Left colon (tissue), 2 donors: ENCODE data around the gene ENOX1. TPM values are rescaled to one million over a fixed set of nuclear protein-coding genes. Genes with fewer than 3 reads are reported as not detected.

ENCODE experiments used
- ATAC-seq: fragments of 200-7000 bp; cut with Tn5 transposase; one replicate; pipeline ENCODE4 v1.9.1; 2020; ENCODE audit warnings: mild to moderate bottlenecking, moderate library complexity
- DNase-seq, 2 donors: peaks; one replicate each; pipeline ENCODE4 v3.0.0-alpha.2; 2020
- intact Hi-C, 2 donors: fragments of 100-400 bp; cut with DNase I in 1 of 2; cut with micrococcal nuclease in 1 of 2; formaldehyde crosslinking; loops; one replicate each; pipeline versions ENCODE4 v1.11.2 to v1.14.0; 2022; cut with DNase I, micrococcal nuclease
- total RNA-seq, 2 donors: library from RNA; stranded (reverse); fragmentation: NEBNext Ultra II Directional; extraction: Animal tissue kit (Norgen Biotek cat#: 25700); gene quantifications; one replicate each; pipeline ENCODE4 v1.2.1, GENCODE V29; 2021
- donor health status: DM: no; HTN: no; CAD: no.
- donor health status: DM: yes; HTN: yes; CAD: no.

Gene ENOX1
- total RNA-seq, 2 donors from 2014 or later: 0.09 to 0.87 TPM

DNA sequence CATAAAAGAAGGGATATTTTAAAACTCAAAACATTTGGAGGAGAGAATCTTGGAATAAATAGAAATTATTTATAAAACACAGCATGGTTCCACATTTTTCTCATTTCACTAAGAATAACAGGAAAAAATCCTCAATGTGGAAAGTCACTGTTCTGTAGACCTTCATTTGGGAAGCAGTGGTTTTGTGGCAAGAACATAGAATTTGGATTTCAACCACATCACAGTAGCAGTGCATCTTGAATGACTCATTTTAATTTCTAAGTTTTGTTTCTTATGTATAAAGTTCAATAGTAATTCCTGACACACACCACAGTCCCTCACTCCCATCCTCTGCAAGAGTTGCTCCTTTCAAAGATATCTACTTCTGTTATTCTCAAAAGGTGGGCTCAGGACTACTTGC lies 264.0 kb downstream of the ENOX1 start:
- DNase-seq: no peak
- no peak for ATAC-seq
- intact Hi-C loops: no loop called here

DNA sequence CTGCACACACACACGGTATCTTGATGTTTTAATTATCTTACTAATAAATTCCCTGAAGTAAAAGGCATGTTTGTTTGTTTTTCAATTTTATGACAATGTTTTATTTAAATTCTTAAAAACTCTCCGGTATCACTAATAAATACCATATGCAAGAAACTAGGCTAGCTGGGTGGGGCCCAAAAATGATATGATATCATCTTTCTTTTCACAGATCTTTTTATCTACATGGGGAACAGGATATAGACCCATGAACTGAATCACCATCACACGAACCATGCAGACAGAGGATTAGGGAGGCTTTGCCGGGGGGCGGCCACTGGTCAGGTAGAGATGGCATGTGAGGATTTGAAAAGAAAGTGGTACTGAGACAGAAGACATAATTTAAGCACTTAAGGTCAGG lies 266.4 kb downstream of the ENOX1 start:
- intact Hi-C loops: no loop called here
- DNase-seq (no peak), ATAC-seq (no peak)

DNA sequence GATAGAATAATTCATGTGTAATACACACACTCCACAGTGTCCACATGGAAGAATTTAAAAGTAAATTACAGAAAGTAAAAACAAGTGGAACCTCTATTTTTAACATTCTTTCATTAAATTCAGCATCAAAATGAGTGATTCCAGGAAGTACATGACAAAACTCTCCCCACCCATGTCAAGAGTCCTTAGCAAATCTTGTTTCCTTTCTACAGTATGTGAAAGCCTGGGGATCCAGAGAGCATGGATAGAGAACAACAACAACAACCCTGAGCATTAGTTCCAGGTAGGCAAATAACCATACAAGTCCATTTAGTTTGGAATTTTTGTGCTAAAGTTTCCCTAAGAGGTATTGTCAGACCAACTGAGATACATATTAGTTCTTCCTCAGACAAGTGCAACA lies 267.9 kb downstream of the ENOX1 start:
- no peak for ATAC-seq
- intact Hi-C loops: no loop called here

DNA sequence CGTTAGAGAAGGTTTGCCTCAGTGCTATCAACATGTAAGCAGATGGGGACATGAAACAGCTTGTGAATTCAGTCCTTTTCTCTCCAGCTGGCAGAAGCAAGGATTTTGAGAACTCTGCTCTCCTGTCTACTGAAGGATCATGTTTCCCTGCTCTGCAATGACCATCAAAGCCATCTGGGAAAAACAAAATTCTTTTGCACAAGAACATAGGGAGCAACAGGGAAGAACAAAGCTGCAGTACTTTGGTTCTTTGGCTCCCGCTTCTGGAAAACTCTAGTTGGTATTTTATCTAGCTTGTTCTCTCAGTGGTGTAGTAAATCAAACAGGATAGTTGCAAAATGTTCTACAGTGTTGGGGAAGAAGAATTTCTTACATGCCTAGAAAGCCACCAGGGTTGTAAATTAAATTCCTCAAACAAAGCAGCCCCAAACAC lies 270.4 kb downstream of the ENOX1 start:
- no peak for ATAC-seq
- no peak for DNase-seq
- intact Hi-C loops: no loop called here

More for the DNA sequence above, 267.9 kb downstream of the ENOX1 start:
- no peak for DNase-seq

DNA sequence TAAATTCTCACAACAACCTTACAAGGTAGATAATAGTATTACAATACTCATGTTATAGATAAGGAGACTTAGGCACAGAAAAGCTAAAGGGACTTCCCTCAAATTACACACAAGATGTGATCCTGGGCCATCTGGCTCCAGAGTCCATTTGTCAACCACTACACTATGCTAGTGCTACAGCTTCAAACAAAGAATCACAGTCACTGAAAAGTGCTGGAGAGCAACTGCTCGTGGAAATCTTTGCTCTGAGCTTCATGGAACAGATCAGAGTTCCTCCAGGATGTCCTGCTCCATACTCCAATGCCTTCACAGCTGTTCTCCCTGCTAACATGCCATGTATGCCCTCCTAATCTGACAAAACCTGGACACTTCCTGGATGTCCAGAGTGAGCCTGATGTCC lies 271.2 kb downstream of the ENOX1 start:
- ATAC-seq (no peak), DNase-seq (no peak)
- intact Hi-C loops: no loop called here

DNA sequence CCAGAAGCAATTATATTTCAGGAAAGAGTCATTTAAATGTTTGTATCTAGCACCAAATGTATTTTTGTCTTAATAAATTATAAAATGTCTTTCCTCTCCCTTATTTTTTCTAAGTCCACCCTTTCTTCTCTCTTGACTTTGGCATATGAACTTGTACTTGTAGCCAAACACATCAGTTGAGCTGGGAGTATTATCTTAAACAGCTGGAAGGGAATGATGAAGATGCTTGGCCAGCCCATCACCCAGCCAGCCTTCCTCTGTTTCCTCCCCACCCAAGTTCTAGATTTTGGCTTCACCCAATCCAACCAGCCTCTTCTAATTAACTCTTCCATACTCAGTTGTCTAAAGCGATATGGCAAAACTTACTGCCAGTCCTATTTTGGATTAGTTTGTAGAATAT lies 272.5 kb downstream of the ENOX1 start:
- no peak for DNase-seq
- no peak for ATAC-seq
- intact Hi-C loops: no loop called here

DNA sequence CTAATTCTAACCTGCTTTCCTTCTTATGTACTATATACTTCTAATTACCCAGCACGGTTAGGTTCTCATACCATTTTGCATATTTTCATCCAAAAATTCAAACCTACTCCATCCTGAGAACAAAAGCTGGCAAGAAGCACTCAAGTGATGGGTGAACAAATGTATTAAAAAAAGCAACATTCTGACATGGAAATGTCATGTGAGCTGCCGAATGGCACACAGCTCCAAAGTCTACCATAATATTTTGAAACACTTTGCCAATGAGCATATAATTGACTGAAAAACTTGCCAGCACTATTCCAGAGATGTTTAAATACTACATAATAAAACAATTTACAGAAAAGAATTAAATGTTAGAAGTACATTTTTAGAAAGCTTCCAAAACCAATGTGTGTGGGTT lies 274.6 kb downstream of the ENOX1 start:
- intact Hi-C loops: no loop called here
- DNase-seq: no peak
- no peak for ATAC-seq

DNA sequence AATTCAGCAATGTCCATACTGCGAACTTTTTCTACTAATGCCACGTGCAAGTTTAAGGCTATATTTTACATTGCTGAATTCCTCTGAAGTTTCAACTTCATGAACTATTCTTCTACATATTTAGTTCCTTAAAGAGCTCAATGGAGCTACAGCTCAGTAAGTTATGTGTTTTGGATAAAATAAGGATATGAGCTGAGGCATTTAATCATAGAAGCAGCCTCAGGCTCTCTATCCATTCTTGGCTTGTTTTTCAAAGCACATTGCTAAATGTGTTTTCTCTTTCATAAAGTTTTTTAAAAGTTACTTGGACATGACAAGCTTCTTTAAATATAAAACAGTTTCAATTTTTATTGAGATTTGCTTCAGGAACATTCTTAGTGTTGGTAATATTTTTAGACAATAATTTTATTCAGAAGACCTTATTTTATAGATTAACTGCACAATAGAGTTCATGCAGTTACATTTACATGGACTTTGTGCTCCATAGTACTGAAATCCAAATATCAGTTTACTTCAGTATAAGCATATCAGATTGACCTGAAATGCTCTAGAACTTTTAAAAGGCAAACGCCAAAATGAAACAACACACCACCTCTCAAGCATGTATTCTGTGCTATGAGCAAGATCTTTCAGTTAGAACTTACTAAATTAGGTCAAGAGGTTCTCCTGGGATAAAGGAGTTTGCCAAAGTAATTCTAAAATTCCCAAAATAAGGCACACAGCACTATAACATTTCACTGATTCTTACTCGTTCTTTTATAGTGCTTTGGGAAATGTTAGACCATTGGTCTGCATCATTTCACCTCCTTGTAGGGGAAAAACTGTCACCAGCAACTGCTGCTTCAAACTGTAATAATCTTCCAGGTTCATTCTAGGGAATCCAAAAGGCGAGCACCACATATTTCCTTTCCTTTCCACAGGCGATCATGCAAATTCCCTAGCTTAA lies 275.5 kb downstream of the ENOX1 start:
- ATAC-seq (no peak), DNase-seq (no peak)
- intact Hi-C loops: no loop called here

DNA sequence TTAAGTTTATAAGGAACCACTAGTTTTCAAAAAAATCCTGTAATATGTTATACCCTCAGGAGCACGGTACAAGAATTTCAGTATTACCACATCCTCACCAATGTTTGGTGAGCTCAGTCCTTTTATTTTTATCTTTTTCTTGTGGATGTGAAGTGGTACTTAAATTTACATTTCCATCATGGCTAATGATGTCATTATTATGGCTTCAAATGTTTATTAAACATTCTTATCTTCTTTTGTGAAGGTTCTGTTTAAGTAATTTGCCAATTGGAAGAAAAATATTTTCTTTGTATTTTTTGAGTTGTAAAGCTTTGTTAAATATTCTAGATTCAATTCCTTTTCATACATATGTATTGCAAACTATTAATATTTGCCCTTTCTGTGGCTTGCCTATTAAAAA lies 291.0 kb downstream of the ENOX1 start:
- DNase-seq (no peak), ATAC-seq (no peak)
- intact Hi-C loops: no loop called here

DNA sequence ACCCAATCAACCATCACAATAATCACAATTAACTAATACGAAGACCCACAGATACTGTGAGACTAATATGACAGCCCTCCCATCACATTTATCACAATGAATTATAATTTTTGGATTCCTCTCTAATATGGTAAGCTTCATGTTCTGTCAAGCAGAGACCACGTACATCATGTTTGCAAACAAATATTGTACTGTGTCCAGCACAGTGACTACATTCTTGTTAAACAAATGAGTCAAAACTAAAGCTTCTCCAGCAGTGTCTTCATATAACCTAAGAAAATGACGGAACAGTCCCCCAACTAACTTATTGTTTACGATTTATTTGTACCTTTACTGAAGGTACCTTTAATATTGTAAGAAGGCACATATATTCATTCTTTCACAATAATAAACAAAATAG lies 292.6 kb downstream of the ENOX1 start:
- DNase-seq: no peak
- no peak for ATAC-seq
- intact Hi-C loops: no loop called here

DNA sequence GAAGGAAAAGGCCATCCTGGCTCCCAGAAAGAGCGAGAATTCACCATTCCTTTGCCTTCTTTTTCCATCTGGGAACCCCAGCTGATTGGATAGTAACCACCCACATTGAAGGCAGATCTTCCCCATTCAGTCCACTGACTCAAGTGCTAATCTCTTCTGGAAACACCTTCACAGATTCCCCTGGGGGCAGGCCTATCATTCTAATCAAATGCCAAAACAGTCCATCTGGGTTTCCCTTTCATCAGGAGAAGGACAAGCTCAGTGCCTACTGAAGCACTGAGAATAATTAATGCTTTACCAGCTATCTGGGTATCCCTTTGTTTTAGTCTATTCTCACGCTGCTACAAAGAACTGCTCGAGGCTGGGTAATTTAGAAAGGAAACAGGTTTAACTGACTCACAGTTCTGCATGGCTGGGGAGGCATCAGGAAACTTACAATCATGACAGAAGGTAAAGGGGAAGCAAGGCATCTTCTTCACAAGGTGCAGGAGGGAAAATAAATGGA lies 293.2 kb downstream of the ENOX1 start:
- intact Hi-C loops: no loop called here
- no peak for DNase-seq
- ATAC-seq: no peak

DNA sequence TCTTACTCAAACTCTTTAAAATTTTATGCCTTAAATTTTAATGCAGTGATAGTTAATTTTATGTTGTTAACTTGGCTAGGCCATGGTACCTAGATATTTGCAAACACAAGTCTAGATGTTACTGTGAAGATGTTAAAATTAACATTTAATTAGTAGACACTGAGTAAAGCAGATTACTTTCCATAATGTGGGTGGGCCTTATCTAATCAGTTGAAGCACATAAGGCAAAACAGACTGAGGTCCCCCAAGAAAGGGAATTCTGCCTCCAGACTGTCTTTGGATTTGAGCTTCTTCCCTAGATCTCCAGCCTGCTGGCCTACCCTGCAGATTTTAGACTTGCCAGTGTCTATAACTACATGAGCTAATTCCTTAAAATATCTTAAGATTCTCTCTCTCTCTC lies 294.0 kb downstream of the ENOX1 start:
- ATAC-seq (no peak), DNase-seq (no peak)
- intact Hi-C loops: no loop called here

DNA sequence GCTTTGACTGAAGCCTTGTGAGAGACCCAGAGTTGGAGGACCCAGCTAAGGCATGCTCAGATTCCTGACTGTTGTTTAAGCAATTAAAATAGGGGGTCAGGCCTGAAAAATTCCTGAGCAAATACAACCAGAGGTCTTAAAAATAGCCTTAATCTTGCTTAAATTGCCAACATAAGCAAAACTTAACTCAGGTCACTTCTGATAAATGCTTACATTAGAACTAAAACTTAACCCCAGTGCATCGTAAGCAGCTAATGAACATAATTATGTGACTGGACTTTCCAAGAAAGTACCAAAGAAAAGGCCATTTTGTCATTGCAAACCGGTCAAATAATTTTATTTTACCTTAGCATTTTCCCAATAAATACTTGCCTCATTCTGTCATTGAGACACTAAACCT lies 294.5 kb downstream of the ENOX1 start:
- DNase-seq (no peak), ATAC-seq (no peak)
- intact Hi-C loops: no loop called here

DNA sequence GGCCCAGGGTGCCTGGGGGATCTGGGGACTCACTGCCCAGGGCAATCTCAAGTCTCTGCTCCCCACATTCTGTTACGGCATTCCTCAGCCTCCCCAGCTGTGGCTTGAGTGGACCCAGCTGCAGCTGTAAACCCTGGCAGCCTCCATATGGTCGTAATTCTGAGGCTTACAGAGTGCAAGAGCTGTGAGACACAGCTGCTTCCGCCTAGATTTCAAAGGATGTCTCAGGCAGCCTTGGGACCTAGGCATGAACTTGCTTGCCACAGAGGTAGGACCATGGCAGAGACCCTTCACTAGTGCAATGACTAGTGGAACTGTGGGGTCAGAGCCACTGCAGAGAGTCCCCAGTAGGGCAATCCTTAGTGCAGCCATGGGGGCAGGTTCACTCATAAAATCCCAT lies 297.5 kb downstream of the ENOX1 start:
- no peak for ATAC-seq
- peak in 1 of 2 donors; percentile 10 for DNase-seq
- intact Hi-C loops: no loop called here

DNA sequence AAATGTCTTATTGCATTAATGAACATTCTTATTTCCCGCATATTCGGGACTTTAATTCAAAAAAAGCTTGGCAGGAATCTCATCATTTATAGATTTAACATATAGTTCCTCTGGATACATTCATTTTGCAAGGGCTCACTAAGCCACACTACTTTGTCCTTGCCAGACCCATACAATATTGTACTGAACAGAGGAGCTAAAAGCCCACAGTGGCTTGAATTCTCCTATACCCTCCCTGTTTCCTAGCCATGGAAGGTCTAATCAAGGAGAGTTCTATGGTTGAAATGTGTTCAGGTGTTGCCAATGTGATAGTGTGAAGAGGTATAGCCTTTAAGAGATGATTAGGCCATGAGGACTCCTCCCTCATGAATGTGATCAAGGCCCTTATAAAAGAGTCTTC lies 298.9 kb downstream of the ENOX1 start:
- ATAC-seq (no peak), DNase-seq (no peak)
- intact Hi-C loops: no loop called here

DNA sequence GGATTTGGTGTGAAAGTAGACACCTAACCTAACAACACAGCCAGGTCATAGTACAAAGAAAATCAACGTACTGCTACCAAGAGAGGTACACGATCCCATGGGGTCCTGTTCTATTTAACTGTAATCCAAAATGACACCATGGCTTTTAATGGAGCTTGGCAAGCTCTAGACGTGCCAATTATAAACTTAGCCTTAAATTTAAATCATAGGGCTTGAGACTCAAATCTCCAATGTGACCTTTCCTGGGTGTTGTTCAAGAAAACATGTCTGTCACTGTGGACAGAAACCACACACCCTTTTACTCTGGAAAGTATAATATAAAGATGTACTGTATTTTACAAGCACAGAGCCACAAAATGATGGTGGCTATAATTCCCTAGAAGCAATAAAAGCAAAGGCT lies 299.3 kb downstream of the ENOX1 start:
- ATAC-seq (no peak), DNase-seq (no peak)
- intact Hi-C loops: no loop called here

DNA sequence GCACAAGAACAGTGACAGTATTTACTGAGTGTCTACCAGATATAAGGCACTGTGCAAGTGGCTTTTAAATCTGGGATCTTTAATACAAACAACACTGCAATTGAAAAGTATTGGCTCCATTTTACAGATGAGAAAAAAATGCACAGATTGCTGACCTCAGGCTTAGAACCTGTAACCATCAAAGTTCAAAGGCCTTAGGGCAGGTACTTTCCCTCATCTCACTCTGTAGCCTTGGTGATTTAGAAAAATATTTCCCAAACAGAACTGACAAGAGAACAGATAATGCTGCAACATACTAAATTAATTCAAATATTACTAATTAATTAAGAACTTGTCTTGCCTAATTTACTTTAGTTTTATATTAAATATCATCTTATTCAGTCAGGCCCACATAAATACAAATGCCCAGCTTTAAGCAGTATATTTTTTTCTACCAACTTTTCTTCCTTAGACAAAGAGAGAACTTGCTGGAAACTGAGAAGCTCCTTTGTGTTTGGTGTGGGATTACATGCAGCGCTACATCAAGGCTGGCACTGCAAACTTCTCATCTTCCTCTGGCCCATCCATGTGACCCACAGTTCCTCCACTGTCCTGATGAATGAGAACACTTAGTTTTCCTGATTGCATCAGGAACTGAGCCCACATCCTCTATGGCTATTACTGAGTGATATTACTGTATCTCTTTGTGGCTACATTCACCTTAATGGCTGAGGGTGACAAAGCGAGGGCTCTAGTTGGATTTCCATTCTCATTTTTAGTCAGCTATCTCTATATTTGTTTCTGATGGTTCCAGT lies 302.1 kb downstream of the ENOX1 start:
- intact Hi-C loops: no loop called here
- no peak for ATAC-seq

DNA sequence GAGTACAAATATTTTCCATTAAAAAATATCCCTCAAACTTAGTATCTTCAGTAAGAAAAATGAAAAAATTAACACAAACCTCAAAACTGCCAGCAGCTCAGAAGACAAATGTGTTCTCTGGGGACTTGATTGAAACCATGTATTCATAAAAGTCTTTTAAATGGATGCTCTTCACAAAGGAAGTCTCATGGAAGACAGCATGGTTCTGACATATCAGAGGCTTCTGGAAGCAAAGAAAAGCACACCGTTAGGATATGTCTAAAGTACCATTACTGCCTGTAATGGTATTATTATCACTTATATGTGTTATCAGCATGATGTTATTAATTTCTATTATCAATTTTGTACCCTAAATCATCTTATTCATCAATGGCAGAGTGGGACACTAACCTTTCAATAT lies 302.8 kb downstream of the ENOX1 start:
- intact Hi-C loops: no loop called here

More for the DNA sequence above, 302.1 kb downstream of the ENOX1 start:
- no peak for DNase-seq

DNA sequence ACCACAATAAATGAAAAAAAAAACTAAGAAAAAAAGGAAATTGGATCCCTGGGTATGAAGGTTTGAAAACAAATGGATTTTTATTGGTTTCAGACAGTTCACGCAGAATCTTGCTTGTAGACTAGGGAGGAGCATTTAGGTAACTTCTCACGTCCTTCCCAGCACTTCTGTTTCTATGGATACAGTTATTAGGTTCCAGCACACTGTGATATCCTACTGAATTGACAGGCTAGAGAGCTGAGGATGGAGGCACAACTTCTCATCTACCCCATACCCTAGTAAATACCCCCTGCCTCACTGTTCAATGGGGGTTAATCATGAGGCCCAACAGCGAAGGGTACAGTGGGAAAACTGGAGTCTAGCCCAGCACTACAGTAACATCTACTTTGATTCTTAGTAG lies 304.1 kb downstream of the ENOX1 start:
- ATAC-seq: no peak
- intact Hi-C loops: no loop called here
- DNase-seq: no peak

More for the DNA sequence above, 302.8 kb downstream of the ENOX1 start:
- DNase-seq: no peak
- no peak for ATAC-seq

DNA sequence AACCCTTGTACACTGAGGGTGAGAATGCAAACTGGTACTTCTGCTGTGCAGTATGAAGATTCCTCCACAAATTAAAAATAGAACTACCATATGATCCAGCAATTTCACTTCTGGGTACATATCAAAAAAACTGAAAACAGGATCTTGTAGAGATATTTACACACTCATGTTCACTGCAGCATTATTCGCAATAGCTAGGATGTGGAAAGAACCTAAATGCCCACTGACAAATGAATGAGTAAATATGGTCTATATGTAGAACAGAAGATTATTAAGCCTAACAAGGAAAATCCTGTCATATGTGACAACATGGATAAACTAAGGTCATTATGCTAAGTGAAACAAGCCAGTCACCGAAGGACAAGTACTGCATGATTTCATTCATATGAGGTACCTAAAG lies 304.7 kb downstream of the ENOX1 start:
- intact Hi-C loops: no loop called here
- DNase-seq (no peak), ATAC-seq (no peak)
